ENCODE measurements around the gene SERPINF2. TPM values are rescaled to one million over a fixed set of nuclear protein-coding genes. Genes with fewer than 3 reads are reported as not detected.

The SERPINF2 gene
- total and polyA plus RNA-seq, 2 donors = 4.3 to 31.0 TPM

DNA sequence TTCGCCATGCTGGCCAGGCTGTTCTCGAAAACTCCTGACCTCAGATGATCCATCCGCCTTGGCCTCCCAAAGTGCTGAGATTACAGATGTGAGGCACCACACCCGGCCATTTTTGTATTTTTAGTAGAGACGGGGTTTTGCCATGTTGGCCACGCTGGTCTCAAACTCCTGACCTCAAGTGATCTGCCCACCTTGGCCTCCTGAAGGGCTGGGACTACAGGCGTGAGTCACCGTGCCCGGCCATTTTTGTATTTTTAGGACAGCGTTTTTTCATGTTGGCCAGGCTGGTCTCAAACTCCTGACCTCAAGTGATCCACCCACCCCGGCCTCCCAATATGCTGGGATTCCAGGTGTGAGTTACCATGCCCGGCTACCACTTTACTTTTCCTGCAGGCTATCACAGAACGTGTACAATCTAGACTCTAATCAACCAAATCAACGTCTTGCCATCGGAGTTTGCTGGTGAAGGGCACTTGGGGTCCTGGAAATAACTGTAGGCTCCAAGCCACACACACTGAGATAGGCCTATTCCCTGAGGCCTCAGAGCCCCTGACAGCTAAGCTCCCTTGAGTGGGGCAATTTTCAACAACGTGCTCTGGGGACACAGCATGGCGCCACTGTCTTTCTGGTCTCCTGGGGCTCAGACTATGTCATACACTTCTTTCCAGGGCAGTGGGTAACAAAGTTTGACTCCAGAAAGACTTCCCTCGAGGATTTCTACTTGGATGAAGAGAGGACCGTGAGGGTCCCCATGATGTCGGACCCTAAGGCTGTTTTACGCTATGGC is 31.9 kb downstream of the SERPINF2 start:
- Histone ChIP-seq H3K27ac (ENCODE audit: low read depth in 1 of 2, low read length in 1 of 2) (no peak overlapping the region), H3K9me3 (ENCODE audit: control insufficient read depth in 2 of 2, insufficient read depth in 1 of 2, low read length in 1 of 2) (no peaks in the 10 kb centered on the region), H3K36me3 (ENCODE audit: control insufficient read depth in 2 of 2, insufficient read depth in 2 of 2, low read length in 1 of 2) (peaks cover 53 to 57% of the 10 kb centered on the region in 2 donors), H3K27me3 (ENCODE audit: control insufficient read depth in 2 of 2, insufficient read depth in 1 of 2, low read length in 1 of 2) (no peaks in the 10 kb centered on the region), H3K4me1 (ENCODE audit: control insufficient read depth in 2 of 2, insufficient read depth in 2 of 2, low read length in 2 of 2) (peaks cover 13 to 26% of the 10 kb centered on the region in 2 donors), H3K4me3 (ENCODE audit: low read length in 2 of 2) (no peak overlapping the region)
- DNase-seq (ENCODE audit: low read depth in 6 of 9, low spot score in 9 of 9) = no peak
- WGBS = 97% methylated on average over 21 of the region's 21 CpGs

DNA sequence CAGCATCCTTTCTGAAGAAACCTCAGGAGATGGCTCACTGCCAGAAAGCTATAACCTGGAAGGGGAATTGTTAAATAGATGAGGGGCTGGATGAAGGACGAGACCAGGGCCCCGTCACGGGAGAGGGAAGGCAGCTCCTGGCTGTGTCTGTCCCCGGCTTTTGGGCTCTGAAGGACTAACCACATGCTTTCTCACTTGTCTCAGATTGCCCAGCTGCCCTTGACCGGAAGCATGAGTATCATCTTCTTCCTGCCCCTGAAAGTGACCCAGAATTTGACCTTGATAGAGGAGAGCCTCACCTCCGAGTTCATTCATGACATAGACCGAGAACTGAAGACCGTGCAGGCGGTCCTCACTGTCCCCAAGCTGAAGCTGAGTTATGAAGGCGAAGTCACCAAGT is 33.7 kb downstream of the SERPINF2 start:
- Histone ChIP-seq H3K27ac (ENCODE audit: low read depth in 1 of 2, low read length in 1 of 2) (no peak overlapping the region), H3K9me3 (ENCODE audit: control insufficient read depth in 2 of 2, insufficient read depth in 1 of 2, low read length in 1 of 2) (no peaks in the 10 kb centered on the region), H3K4me3 (ENCODE audit: low read length in 2 of 2) (no peak overlapping the region), H3K36me3 (ENCODE audit: control insufficient read depth in 2 of 2, insufficient read depth in 2 of 2, low read length in 1 of 2) (peaks cover 60 to 61% of the 10 kb centered on the region in 2 donors), H3K27me3 (ENCODE audit: control insufficient read depth in 2 of 2, insufficient read depth in 1 of 2, low read length in 1 of 2) (no peaks in the 10 kb centered on the region), H3K4me1 (ENCODE audit: control insufficient read depth in 2 of 2, insufficient read depth in 2 of 2, low read length in 2 of 2) (peaks cover 6 to 9% of the 10 kb centered on the region in 2 donors)
- DNase-seq (ENCODE audit: low read depth in 6 of 9, low spot score in 9 of 9) = no peak
- WGBS = 95% methylated on average over 10 of the region's 10 CpGs

DNA sequence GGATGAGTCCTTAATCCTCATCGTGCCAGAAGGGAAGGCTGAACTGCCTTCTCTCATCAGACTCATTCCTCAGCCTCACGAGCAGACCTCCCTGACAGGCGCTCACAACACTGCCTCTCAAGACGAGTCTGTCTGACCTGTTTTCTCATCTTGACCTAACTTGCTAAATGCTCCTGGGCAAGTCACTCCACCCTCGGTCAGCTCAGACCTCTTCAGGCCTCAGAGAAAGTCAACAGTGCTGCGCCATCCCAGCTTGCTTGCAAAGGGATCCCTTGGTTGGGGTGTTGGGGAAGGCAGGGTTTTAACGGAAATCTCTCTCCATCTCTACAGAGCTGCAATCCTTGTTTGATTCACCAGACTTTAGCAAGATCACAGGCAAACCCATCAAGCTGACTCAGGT is 34.2 kb downstream of the SERPINF2 start:
- no peak for DNase-seq (ENCODE audit: low read depth in 6 of 9, low spot score in 9 of 9)
- Histone ChIP-seq H3K27ac (ENCODE audit: low read depth in 1 of 2, low read length in 1 of 2) (no peak overlapping the region), H3K36me3 (ENCODE audit: control insufficient read depth in 2 of 2, insufficient read depth in 2 of 2, low read length in 1 of 2) (peaks cover 62 to 63% of the 10 kb centered on the region in 2 donors), H3K4me3 (ENCODE audit: low read length in 2 of 2) (no peak overlapping the region), H3K4me1 (ENCODE audit: control insufficient read depth in 2 of 2, insufficient read depth in 2 of 2, low read length in 2 of 2) (peaks cover 4% of the 10 kb centered on the region in 2 donors), H3K27me3 (ENCODE audit: control insufficient read depth in 2 of 2, insufficient read depth in 1 of 2, low read length in 1 of 2) (no peaks in the 10 kb centered on the region), H3K9me3 (ENCODE audit: control insufficient read depth in 2 of 2, insufficient read depth in 1 of 2, low read length in 1 of 2) (no peaks in the 10 kb centered on the region)
- WGBS = 96% methylated on average over 7 of the region's 7 CpGs

GRCh38 chr17:1779571-1780131 is 37.0 kb downstream of the SERPINF2 start:
- Histone ChIP-seq H3K27me3 (ENCODE audit: control insufficient read depth in 2 of 2, insufficient read depth in 1 of 2, low read length in 1 of 2) (no peaks in the 10 kb centered on the region), H3K9me3 (ENCODE audit: control insufficient read depth in 2 of 2, insufficient read depth in 1 of 2, low read length in 1 of 2) (no peaks in the 10 kb centered on the region), H3K27ac (ENCODE audit: low read depth in 1 of 2, low read length in 1 of 2) (peak overlapping the region in 1 of 2 donors; percentile 36), H3K4me3 (ENCODE audit: low read length in 2 of 2) (no peak overlapping the region), H3K4me1 (ENCODE audit: control insufficient read depth in 2 of 2, insufficient read depth in 2 of 2, low read length in 2 of 2) (peaks cover 0 to 14% of the 10 kb centered on the region in 2 donors), H3K36me3 (ENCODE audit: control insufficient read depth in 2 of 2, insufficient read depth in 2 of 2, low read length in 1 of 2) (peaks cover 61 to 81% of the 10 kb centered on the region in 2 donors)
- WGBS = 67% methylated on average over 8 of the region's 8 CpGs
- no peak for DNase-seq (ENCODE audit: low read depth in 6 of 9, low spot score in 9 of 9)

DNA sequence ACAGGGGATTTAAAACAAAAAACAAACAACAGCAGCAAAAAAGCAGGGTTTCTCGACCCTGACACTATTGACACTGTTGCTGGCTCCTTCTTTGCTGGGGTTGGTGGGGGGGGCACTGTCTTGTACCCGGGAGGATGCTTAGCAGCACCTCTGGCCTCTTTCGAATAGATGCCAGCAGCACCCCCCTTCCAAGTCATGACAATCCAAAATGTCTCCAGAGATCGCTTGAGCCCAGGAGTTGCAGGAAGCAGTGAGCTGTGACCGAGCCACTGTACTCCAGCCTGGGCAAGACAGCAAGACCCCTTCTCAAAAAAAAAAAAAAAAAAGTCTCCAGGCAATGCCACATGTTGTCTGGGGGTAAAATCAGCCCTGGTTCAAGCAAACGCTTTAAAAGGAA is 39.5 kb downstream of the SERPINF2 start:
- Histone ChIP-seq H3K27me3 (ENCODE audit: control insufficient read depth in 2 of 2, insufficient read depth in 1 of 2, low read length in 1 of 2) (no peaks in the 10 kb centered on the region), H3K4me3 (ENCODE audit: low read length in 2 of 2) (no peak overlapping the region), H3K9me3 (ENCODE audit: control insufficient read depth in 2 of 2, insufficient read depth in 1 of 2, low read length in 1 of 2) (no peaks in the 10 kb centered on the region), H3K4me1 (ENCODE audit: control insufficient read depth in 2 of 2, insufficient read depth in 2 of 2, low read length in 2 of 2) (peaks cover 0 to 14% of the 10 kb centered on the region in 2 donors), H3K27ac (ENCODE audit: low read depth in 1 of 2, low read length in 1 of 2) (peak overlapping the region in 1 of 2 donors; percentile 26), H3K36me3 (ENCODE audit: control insufficient read depth in 2 of 2, insufficient read depth in 2 of 2, low read length in 1 of 2) (peaks cover 60 to 74% of the 10 kb centered on the region in 2 donors)
- 80% methylated on average over 6 of the region's 6 CpGs for WGBS
- DNase-seq (ENCODE audit: low read depth in 6 of 9, low spot score in 9 of 9) = no peak

GRCh38 chr17:1783271-1783670 is 40.6 kb downstream of the SERPINF2 start:
- Histone ChIP-seq H3K36me3 (ENCODE audit: control insufficient read depth in 2 of 2, insufficient read depth in 2 of 2, low read length in 1 of 2) (peaks cover 54 to 72% of the 10 kb centered on the region in 2 donors), H3K27ac (ENCODE audit: low read depth in 1 of 2, low read length in 1 of 2) (peak overlapping the region; percentile 71 to 89)
- no peak for DNase-seq (ENCODE audit: low read depth in 6 of 9, low spot score in 9 of 9)

DNA sequence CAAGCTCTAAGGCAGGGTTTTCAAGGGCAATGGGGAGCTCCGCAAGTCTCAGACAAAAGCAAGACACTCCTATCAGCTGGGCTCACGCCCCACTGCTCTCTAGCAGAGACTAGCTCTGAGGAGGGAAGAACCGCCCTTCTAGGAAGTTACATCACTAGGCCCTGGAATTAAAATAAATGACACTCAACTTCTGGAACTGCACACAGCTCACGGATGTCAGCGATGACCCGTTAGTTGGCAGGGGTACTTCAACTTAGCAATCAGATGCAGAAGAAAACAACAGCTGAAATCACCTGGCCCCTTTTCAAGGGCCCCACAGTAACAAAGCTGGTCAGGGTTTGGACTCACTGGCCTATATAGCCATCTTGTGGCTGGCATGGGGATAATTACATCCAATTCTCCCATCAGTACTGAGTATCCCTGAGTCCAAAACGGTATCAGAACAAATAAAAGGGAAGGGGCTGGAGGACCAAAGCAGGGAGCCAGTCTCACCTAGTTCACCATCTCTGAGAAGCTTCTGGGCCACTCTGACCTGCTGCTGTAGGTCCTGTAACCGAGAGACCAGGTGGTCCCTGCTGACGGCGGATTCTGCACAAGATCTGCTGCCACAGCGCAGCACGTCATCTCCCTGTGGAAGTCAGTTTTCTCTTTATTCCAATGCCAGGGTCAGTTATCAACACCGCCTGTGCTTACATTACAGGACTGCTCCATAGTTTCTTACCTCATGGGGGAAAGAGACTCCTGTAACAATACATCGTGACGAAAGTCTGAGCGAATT is 41.4 kb downstream of the SERPINF2 start:
- peak in 1 of 9 donors; percentile 39 for DNase-seq (ENCODE audit: low read depth in 6 of 9, low spot score in 9 of 9)
- WGBS = 83% methylated on average over 16 of the region's 16 CpGs
- H3K27ac ChIP-seq (ENCODE audit: low read depth in 1 of 2, low read length in 1 of 2) = peak overlapping the region; percentile 71 to 89
- H3K4me1 ChIP-seq (ENCODE audit: control insufficient read depth in 2 of 2, insufficient read depth in 2 of 2, low read length in 2 of 2) = peaks cover 0 to 14% of the 10 kb centered on the region in 2 donors
- H3K9me3 ChIP-seq (ENCODE audit: control insufficient read depth in 2 of 2, insufficient read depth in 1 of 2, low read length in 1 of 2) = no peaks in the 10 kb centered on the region
- peaks cover 46 to 65% of the 10 kb centered on the region in 2 donors for H3K36me3 ChIP-seq (ENCODE audit: control insufficient read depth in 2 of 2, insufficient read depth in 2 of 2, low read length in 1 of 2)
- no peaks in the 10 kb centered on the region for H3K27me3 ChIP-seq (ENCODE audit: control insufficient read depth in 2 of 2, insufficient read depth in 1 of 2, low read length in 1 of 2)
- H3K4me3 ChIP-seq (ENCODE audit: low read length in 2 of 2) = no peak overlapping the region

More at GRCh38 chr17:1783271-1783670, 40.6 kb downstream of the SERPINF2 start:
- H3K4me3 ChIP-seq (ENCODE audit: low read length in 2 of 2) = no peak overlapping the region
- WGBS = 95% methylated on average over 19 of the region's 19 CpGs
- no peaks in the 10 kb centered on the region for H3K27me3 ChIP-seq (ENCODE audit: control insufficient read depth in 2 of 2, insufficient read depth in 1 of 2, low read length in 1 of 2)
- peaks cover 0 to 14% of the 10 kb centered on the region in 2 donors for H3K4me1 ChIP-seq (ENCODE audit: control insufficient read depth in 2 of 2, insufficient read depth in 2 of 2, low read length in 2 of 2)
- H3K9me3 ChIP-seq (ENCODE audit: control insufficient read depth in 2 of 2, insufficient read depth in 1 of 2, low read length in 1 of 2) = no peaks in the 10 kb centered on the region

- Histone ChIP-seq H3K9me3 (ENCODE audit: control insufficient read depth in 2 of 2, insufficient read depth in 1 of 2, low read length in 1 of 2) (no peaks in the 10 kb centered on the region), H3K4me1 (ENCODE audit: control insufficient read depth in 2 of 2, insufficient read depth in 2 of 2, low read length in 2 of 2) (peaks cover 0 to 14% of the 10 kb centered on the region in 2 donors), H3K4me3 (ENCODE audit: low read length in 2 of 2) (no peak overlapping the region), H3K27me3 (ENCODE audit: control insufficient read depth in 2 of 2, insufficient read depth in 1 of 2, low read length in 1 of 2) (no peaks in the 10 kb centered on the region), H3K36me3 (ENCODE audit: control insufficient read depth in 2 of 2, insufficient read depth in 2 of 2, low read length in 1 of 2) (peaks cover 41 to 61% of the 10 kb centered on the region in 2 donors), H3K27ac (ENCODE audit: low read depth in 1 of 2, low read length in 1 of 2) (peak overlapping the region in 1 of 2 donors; percentile 64)
- 96% methylated on average over 4 of the region's 4 CpGs for WGBS
- no peak for DNase-seq (ENCODE audit: low read depth in 6 of 9, low spot score in 9 of 9)
These were observed 43.3 kb downstream of the SERPINF2 start for GRCh38 chr17:1785930-1786329.

DNA sequence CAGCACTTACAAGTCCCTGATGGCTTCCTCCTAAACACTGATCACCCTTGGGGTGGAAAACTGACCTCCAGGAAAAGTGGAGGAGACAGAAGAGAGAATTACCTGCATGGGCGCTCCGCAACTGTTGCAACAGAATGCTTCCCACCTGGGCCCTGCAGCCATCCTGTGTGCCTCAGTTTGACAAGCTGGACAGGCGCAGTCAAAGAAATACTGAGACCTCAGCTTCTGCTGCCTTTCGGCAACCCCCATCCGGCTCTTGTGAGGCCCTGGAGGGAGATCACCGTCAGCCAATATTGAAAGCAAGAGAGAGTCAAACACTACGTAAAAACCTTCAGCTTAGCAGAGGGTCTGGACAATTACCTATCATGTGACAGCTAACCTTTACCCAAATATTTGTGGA is 44.0 kb downstream of the SERPINF2 start:
- H3K4me1 ChIP-seq (ENCODE audit: control insufficient read depth in 2 of 2, insufficient read depth in 2 of 2, low read length in 2 of 2) = peaks cover 0 to 14% of the 10 kb centered on the region in 2 donors
- peak overlapping the region in 1 of 2 donors; percentile 12 for H3K27ac ChIP-seq (ENCODE audit: low read depth in 1 of 2, low read length in 1 of 2)
- no peak for DNase-seq (ENCODE audit: low read depth in 6 of 9, low spot score in 9 of 9)
- WGBS = 96% methylated on average over 7 of the region's 7 CpGs
- H3K36me3 ChIP-seq (ENCODE audit: control insufficient read depth in 2 of 2, insufficient read depth in 2 of 2, low read length in 1 of 2) = peaks cover 37 to 54% of the 10 kb centered on the region in 2 donors
- no peak overlapping the region for H3K4me3 ChIP-seq (ENCODE audit: low read length in 2 of 2)
- no peaks in the 10 kb centered on the region for H3K27me3 ChIP-seq (ENCODE audit: control insufficient read depth in 2 of 2, insufficient read depth in 1 of 2, low read length in 1 of 2)
- H3K9me3 ChIP-seq (ENCODE audit: control insufficient read depth in 2 of 2, insufficient read depth in 1 of 2, low read length in 1 of 2) = no peaks in the 10 kb centered on the region

Data from thymus (tissue), 11 donors.